ENCODE results near the gene RAB17.

RAB17 gene

GRCh38 chr2:237576974-237577373 is 13.6 kb downstream of the RAB17 start:
- DNase-seq (ENCODE audit: low read depth): no peak

- no peak for DNase-seq (ENCODE audit: low read depth)
Measured at GRCh38 chr2:237575869-237576862, 14.4 kb downstream of the RAB17 start.

DNA sequence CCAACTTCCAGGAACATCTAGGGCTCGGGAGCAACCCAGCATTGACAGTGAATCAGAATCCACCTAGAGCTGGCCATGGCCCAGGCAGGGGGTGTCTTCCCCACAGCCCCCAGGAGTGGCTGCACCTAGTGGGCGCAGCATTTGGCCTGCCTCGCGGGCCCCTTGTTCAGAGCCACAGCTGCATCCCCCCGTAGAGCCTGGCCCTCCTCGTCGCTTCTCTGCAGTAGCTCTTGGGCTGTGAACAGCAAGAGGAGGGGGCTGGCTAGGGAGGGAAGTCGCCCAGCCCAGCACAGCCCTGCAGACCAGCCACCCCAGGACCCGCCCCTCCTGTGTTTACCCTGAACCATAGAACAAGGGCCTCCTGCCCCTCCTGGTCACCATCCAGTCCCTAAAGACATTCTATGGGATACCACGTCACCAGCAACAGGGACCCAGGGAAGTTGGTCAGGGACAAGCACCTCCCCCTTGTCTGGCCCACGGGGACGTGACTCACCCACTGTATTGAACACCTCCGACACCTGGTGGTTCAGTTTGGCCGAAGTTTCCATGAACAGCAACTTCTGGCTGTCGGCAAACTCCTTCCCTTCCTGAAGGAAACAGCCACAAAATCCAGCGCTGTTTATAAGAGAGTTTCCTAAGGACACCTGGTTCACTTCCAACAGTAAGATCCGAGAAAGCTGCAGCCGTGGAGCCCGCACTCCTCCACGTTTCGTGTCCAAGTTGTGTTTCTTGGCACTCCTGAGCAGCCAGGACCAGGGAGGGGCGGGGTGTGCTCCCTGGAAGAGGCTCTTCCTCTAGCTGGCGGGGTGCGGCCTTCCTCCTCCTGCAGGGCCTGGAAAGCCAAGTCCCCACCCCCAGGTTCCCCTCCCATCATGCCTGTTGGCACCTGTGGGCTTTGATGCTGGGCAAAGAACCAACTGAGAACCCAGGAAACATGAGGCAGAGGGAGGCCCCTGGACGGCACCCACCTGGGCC is 15.4 kb downstream of the RAB17 start:
- DNase-seq (ENCODE audit: low read depth): no peak

- DNase-seq (ENCODE audit: low read depth): no peak
Measured at GRCh38 chr2:237574467-237574866, 16.1 kb downstream of the RAB17 start.

GRCh38 chr2:237573721-237574415 is 16.7 kb downstream of the RAB17 start:
- no peak for DNase-seq (ENCODE audit: low read depth)

DNA sequence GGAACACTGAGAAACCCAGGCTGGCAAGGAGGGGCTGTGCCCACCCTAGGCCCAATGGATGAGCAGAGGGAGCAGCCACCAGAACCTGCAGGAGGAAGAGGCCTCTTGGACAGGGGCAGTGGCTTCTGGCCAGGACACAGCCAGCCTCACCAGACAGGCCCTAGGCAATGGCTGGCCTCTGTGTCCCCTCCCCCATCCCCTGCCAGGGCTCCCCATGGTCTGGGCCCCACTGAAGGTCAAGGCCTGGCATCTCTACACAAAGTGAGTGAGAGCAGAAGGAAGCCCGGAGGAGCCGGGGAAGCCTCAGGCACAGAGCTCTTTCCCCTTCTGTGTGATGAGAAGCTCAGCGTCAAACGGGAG is 17.8 kb downstream of the RAB17 start:
- no peak for DNase-seq (ENCODE audit: low read depth)

DNA sequence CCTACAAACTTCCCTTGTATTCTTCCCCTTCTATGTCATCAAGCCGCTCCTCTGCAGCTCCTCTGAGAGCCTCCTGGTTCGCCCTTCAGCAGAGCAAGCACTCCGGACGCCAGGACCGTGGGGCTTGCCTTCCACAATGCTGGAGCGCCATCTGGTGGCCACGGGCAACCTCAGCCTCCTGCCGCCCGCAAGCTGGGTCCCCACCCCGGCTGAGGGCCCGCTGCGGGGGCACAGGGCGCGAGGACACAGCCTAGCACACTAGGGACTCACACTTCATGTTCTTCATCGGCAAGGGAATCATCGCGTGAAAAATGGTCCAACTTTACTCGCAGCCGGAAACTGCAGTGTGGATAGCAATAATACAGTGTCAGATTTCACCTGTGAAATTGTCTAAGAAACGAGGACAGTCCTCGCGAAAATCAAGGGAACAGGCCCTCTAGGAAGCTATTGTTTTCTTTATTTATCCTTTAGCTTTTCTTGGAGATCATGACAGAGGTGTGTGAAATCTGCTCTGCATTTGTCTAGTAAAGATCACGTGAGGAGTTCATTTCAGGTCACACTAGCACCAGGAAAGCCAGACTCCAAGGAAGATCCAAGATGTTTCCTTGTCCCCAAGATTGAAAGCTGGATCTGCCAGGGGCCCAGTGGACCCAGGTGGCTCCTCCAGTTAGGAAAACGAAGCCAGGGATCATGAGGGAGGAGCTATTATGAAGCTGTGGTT is 18.4 kb downstream of the RAB17 start:
- peak; percentile 77 for DNase-seq (ENCODE audit: low read depth)

- DNase-seq (ENCODE audit: low read depth): no peak
Measured at GRCh38 chr2:237571551-237571950, 19.0 kb downstream of the RAB17 start.

DNA sequence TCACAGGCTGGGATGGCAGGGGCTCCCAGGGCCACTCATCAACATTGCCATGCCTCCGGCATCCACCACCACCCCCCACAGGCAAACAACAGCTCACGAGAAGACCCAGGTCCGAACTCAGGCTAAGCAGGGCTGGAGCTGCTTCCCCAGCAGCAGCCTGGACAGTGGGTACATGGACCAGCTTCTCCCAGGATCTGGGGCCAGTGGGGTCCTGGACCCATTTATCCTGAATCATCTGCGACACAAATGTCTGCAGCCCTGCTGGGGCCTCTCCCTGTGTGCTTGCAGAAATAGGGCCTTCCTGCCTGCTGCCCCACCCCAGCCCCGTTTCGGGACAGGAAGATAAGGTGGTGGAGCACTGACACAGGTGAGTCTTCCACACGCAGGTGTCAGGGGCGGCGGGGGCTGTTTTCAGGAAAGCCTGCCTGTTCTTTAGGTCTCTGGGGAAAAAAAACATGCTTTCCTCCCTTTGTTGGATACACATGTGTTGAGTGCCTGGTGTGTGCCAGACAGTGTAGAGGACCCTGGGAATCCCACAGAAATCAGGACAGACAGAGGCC is 19.7 kb downstream of the RAB17 start:
- no peak for DNase-seq (ENCODE audit: low read depth)

- no peak for DNase-seq (ENCODE audit: low read depth)
Measured at GRCh38 chr2:237569896-237570295, 20.6 kb downstream of the RAB17 start.

DNA sequence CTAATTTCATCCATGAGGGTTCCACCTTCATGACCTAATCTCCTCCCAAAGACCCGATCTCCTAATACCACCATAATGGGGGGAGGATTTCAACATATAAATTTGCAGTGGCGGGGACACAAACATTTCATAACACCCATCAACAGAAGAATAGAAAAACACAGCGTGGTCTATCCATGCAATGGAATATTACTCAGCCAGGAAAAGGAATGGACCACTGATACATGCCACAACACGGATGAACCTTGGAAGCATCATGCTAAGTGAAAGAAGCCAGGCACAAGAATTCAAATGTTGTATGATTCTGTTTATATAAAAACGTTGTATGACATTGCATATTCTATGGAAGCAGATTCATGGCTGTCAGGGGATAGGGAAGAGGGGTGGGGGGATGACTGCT is 21.5 kb downstream of the RAB17 start:
- DNase-seq (ENCODE audit: low read depth): no peak

DNA sequence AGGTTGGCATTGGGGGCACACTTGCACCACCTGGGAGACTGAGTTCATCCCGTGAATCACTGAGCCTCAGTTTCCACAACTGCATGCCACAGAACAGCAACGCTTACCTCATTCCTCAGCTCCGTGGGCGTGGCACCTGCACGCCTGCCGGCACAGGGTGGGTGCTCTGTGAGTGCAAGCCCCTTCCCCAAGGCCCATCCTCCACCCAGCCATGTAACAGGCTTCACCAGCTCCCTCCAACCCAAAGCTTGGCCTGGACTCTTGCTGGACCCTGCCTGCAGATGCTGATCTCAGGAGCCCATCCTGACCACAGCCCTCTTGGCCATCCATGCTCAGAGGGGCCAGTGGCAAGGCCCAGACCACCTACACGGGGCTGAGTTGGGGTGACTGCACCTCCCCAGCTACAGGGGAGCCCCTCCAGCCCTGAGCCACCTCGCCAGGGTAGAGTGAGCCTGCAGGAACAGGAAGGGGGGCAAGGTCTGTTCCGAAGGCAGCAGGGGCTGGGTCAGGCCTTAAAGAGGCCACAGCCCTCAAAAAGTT is 22.3 kb downstream of the RAB17 start:
- no peak for DNase-seq (ENCODE audit: low read depth)

DNA sequence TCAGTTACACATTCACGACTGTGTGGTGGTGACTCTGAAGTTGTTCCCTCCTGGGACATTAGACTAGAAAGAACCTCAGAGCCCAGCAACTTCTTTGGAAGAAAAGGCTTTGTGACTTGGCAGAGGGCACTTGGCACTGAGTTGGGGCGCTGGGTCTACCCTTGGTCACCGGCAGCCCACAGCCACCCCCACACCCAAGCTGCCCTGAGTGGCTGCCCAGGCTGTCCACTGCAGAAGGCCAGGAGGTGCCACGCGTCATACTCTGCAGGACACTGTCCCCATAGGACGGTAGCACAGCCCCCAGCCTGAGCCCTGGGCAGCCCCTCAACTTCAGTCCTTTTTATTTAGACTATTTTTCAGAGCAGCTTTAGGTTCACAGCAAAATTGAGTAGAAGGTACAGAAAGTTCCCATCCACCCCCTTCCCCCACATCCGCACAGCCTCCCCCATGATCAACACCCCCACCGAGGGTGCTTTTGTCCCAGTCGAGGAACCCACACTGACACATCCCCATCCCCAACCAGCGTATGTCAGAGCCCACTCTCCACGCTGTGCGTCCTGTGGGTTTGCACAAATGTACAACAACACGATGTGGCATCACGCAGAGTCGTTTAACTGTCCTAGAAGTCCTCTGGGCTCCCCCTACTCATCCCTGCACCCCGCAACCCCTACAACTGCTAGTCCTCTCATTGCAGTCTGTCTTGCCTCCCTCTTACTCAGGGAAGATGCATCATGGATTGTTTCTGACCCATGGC is 23.1 kb downstream of the RAB17 start:
- no peak for DNase-seq (ENCODE audit: low read depth)

GRCh38 chr2:237566401-237567235 is 23.9 kb downstream of the RAB17 start, which contains the start of gene PRLH:
PRLH (plus strand) TSS chr2:237566574; CDS start chr2:237566574, 0 bp downstream.
- DNase-seq (ENCODE audit: low read depth): no peak

DNA sequence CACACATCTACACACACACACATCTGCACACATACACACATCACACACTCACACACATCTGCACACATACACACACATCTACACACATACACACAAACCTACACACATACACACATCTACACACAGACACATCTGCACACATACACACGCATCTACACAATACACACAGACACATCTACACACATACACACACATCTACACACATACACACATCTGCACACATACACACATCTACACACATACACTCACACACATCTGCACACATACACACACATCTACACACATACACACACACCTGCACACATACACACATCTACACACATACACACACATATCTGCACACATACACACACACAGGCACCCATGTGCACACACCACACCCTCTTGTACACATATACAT is 24.6 kb downstream of the RAB17 start:
- no peak for DNase-seq (ENCODE audit: low read depth)

DNA sequence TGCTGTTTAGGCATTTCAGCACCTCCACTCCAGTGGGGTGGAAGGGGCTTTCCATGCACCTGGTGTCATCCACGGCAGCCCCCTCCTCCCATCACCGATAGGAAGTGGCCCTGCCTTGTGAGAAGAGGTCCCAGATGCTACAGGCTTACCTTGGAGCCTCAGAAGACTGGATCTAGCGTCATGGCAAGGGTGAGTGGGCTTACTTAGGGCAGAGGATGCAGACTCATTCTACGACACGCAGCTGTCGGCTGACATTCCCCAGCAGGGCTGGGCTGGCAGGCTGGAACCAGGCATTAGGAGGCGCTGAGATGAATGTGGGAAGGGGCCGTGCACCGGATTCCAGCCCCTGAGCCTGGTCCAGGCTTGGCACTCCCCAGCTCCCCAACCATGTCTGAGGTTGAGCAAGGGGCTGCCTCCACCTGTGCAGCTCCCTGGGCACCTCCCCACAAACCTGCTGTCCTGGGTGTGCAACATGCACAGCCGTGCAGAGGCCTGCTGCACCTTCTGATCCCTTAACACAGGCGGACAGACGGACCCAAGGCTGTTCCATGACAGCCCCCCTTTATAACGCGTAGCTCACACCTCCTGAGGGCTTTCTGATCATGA is 25.9 kb downstream of the RAB17 start:
- DNase-seq (ENCODE audit: low read depth): no peak

DNA sequence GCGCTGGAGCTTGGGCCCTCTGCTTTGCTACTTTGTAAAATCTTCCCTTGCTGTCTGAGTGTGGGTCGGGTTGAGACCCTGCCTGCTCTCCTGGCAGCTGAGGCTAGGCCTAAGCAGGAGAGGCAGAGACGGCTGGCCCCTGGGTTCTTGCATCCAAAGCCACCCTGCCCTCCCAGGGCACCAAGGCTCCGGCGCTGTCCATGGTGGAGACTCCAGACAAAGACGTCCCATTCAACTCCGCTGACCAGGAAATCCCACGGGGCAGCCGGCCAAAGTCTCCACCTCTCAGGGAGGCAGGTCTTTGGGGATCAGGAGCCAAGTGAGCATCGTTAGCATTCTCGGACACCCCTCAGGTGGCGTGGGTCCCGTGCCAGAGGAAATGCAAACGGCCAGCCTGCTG is 26.7 kb downstream of the RAB17 start:
- no peak for DNase-seq (ENCODE audit: low read depth)

- no peak for DNase-seq (ENCODE audit: low read depth)
Measured at GRCh38 chr2:237561221-237561620, 29.3 kb downstream of the RAB17 start.
